Activated T-cell treated with anti-CD3 and anti-CD28 coated beads, Interleukin-2, amount 50 U/mL, for 48 hours (primary cell): ENCODE results near the gene RPUSD2.
A peak's percentile ranks its signal among the peaks of the same experiment; 100 is the strongest.

Experiments
- DNase-seq, 2 experiments: peaks; one replicate each; pipeline ENCODE4 v3.0.0-alpha.2; 2020

Gene RPUSD2

DNA sequence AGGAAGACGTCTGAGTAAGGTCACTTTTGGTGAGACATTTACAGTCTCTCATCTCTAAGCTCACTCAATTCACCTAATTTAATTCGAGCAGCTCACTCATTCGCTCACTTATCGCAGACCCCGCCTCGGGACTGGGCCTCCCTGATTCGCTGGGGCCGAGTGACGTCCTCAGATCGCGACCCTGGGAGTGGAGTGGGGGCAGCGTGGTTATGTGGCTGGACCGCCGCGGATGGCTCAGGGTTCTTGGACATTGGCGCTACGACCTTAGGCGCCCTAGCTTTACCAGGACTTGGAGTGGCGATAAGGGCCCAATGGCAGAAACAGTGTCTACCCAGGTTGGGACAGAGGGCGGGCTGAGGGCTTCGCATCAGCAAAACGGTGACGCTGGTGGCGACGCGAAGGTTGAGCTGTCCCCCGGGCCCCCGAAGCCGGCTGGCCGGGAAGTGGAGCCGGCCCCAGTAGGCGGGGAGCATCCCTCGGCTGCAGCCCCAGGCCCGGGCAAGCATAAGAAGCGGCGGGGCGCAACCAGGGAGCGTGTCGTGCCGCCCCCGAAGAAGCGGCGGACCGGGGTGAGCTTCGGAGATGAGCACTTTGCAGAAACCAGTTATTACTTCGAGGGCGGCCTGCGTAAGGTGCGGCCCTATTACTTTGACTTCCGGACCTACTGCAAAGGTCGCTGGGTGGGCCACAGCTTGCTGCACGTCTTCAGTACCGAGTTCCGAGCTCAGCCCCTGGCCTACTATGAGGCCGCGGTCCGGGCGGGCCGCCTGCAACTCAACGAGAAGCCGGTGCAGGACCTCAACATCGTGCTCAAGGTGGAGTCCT is at the start of gene RPUSD2:
Gene RPUSD2, plus strand, starts transcription at position 171 of the 825 bp plus-strand sequence. Its CDS starts 39 bp downstream, at position 210.
- DNase-seq, result peak; percentile 94 to 96

- DNase-seq, result no peak
Measured at GRCh38 chr15:40523611-40524010, 45.5 kb upstream of the RPUSD2 start.

DNA sequence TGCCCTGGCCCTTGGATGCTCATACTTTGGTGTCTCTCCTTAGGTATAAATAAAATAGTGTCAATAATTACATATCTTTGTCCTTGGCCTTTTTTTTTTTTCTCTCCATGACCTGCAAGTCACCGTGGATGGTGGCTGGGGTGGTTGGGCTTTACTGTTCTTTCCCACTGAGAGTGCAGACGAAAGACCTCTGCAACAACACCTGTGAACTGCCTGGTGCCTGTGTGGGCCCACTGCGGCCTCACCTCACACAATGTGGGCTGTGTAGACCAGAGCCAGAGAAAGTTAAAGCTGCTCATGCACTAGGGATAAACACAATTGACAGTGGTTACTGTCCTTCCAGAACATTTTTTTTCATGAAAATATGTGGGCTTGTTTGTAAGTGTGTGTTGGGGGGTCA is 43.2 kb upstream of the RPUSD2 start:
- DNase-seq, result no peak

- DNase-seq, result no peak
Measured at GRCh38 chr15:40528801-40529200, 40.3 kb upstream of the RPUSD2 start.

GRCh38 chr15:40533763-40534364 is 35.2 kb upstream of the RPUSD2 start:
- no peak for DNase-seq

GRCh38 chr15:40534371-40534770 is 34.7 kb upstream of the RPUSD2 start:
- no peak for DNase-seq

- DNase-seq, result no peak
Measured at GRCh38 chr15:40536501-40536900, 32.6 kb upstream of the RPUSD2 start.

GRCh38 chr15:40538976-40539375 is 30.1 kb upstream of the RPUSD2 start:
- DNase-seq, result no peak

- no peak for DNase-seq
Measured at GRCh38 chr15:40543082-40543481, 26.0 kb upstream of the RPUSD2 start.

DNA sequence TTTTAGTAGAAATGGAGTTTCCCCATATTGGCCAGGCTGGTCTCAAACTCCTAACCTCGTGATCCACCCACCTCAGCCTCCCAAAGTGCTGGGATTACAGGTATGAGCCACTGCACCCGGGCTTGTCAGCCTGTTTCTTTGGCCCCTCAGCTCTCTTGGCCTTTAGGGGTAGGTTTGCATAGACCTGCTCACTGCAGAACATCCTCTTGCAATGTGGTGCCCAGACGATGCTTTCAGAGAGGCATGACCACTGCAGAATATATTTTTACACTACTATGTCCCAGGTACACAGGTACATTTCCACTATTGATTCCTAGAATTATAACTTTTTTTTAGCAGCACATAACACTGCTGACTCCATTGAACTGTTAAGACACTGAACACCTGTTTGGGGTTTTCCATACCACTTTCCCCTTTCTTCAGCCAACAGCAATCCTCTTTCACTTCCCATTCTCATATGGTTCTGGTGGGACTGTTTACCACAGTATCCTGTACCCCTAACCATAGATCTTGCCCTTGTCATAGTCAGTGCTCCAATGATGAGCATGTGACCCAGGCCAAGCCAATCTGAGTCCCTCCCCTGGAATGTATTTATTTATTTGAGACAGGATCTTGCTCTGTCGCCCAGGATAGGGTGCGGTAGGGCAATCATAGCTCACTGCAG is 25.3 kb upstream of the RPUSD2 start:
- DNase-seq, result no peak

DNA sequence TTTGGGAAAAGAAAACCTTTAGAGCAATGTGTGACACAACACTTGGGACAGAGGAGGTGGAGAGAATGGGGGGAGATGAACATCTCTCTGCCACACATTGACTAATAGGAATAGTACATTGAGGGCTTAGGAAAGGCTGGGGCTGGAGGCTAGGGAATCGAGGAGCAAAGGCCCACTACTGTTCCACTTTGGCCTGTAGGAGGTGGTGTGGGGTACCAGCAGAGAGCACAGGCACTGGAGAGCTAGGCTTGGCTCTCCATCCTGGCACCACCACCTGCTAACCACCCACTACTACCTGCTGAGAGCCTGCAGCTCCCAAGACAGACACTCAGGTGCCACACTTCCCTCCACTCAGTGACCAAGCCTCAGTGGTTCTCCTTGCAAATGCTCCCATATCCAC is 23.6 kb upstream of the RPUSD2 start:
- DNase-seq, result no peak

- DNase-seq, result no peak
Measured at GRCh38 chr15:40548610-40549009, 20.5 kb upstream of the RPUSD2 start.

GRCh38 chr15:40549894-40550293 is 19.2 kb upstream of the RPUSD2 start:
- DNase-seq, result no peak

DNA sequence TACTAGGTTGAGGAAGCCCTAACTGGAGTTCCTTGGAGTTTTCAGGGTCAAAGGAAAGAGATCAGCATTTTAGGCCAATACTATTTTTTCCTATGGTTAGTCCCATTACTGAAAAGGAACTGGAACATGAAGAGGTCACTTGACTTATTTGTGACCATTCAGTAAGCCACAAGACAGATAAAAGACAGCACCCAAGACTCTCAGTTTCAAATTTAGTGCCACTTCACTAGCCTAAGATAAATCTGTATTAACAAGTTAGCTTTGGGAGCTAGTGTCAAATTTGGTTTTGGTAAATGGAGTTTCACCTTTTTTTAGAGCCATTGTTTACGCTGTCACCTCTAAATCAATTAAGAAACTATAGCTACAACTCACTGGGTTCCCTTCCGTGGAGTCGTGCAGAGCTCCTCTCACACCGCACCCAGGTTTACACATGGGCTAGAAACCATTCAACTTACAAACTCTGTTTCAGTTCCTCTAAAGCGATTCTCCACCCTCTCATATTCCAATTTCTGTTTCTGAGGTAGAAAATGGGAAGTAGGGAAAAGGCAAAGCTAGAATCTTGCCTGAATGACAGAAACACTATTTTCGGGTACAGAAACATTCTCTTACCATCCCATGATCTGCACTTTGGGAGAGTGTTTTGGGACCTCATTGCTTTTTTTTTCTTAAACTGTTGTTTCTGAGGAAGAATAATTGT is 18.6 kb upstream of the RPUSD2 start:
- no peak for DNase-seq

DNA sequence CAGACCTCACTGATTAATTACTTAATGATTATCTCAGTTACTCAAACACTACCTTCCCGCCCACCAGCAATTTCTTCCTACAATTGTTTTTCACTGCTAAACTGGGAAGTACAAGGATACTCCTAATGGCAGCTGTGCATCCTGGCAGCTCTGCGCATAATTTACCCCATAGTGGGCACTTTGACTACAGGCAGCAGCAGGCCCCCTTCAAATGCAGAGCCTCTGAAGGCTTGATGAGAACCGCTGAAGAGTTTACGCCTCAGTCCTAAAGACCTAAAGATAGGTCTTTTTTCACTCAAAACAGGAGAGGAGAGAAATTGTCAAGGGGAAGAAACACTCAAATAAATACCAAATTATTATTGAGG is 15.0 kb upstream of the RPUSD2 start:
- no peak for DNase-seq

DNA sequence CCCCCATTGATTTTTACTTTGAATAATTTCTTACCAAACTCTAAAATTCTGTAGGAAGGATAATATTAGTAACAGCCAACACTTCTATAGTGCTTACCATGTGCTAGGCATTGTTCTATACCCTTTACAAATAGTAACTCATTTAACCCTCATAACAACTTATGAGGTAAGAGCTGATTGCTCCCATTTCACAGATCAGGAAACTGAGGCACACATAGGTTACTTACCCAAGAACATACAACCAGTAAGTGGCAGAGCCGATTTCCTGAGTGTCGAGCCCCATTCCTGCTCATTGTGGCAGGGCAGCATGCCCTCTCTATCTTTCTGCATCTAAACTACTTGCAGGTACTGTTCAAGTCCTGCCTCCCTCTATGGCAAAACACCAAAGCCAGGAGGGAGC is 13.2 kb upstream of the RPUSD2 start:
- no peak for DNase-seq

GRCh38 chr15:40558952-40559742 is 10.0 kb upstream of the RPUSD2 start:
- no peak for DNase-seq

GRCh38 chr15:40562691-40563090 is 6.4 kb upstream of the RPUSD2 start:
- no peak for DNase-seq

GRCh38 chr15:40563426-40563825 is 5.7 kb upstream of the RPUSD2 start:
- no peak for DNase-seq

DNA sequence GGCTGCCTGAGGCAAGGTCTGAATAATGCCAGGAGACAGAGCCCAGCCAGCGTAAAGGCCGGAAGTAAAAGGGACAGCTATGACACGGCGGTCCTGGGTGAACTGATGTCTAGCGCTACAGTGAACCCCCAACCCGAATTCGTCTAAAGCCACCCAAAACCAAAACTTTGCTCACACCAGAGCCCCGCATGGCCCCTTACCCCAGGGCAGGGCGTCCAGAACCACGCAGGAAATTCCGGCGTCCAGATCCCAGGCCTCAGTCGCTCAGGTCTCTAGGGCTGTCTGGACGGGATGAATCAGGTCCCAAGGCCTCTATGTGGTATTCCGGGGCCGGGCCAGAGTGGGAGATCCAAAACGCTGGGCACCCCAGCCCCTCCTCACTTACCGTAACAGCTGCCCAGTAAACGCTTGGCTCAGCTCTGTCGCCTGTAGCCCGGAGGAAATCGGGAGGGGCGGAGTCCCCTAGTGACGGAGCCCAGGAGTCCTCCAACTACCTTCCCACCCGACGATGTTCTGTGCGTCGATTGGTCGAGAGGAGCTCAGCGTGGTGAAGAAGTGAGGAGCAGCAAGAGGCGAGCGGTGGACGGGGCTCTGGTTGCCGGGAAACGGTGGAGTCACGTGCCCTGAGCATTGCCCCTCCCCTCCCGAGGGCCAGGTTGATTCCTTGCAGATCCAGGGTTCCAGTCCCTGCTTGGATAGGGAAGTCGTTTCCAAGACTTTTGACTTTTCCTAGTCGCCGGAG is 4.3 kb upstream of the RPUSD2 start, which contains the start of gene CCDC32:
Gene CCDC32, minus strand, starts transcription at position 452 of the 742 bp plus-strand sequence. CDS start 2,027 bp downstream, outside the sequence.
- DNase-seq, result peak; percentile 94 to 95
